ENCODE data around the gene NFAM1.

NFAM1 gene

GRCh38 chr22:42397332-42398249 lies 34.6 kb downstream of the NFAM1 start:
- no peak overlapping the region for H3K4me3 ChIP-seq (ENCODE audit: low read depth, low read length)
- DNase-seq (ENCODE audit: low read depth): peak; percentile 65
- no peak for TF ChIP-seq CTCF (IDR thresholded peaks at IDR 0.05; ENCODE audit: insufficient read depth, low read depth, low read length, missing control alignments)

DNA sequence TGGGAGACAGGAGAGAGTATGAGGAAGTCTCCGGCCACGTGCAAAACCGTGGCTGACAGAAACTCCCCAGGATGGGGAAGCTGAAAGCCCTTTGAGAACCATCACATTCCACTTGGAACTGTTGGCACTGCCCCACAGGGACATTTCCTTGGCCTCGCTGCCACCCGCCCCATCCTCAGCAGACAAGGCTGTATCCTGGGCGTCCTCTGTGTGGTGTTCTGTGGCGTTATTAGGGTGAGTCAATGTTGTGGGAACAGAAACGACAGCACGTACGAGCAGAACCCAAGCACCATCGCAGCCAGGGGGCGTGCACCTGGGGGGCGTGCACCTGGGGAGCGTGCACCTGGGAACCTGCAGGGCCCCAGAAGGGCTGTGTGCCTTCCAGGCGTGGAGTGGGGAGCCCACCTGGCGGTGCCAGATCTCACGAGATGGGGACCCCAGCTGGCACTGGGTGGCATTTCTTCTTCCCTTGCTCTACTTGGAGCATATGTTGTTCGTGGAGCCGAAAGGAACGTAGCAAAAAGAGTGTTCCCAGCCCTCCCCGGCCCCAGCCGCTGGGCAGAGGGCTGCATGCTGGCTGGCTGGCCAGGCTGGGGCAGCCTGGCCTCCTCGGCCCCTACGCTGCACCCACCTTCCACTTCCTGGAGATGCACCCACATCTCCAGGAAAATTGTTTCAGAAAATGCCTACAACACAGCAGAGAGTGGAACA lies 35.4 kb downstream of the NFAM1 start:
- DNase-seq (ENCODE audit: low read depth): peak; percentile 39
- TF ChIP-seq CTCF (IDR thresholded peaks at IDR 0.05; ENCODE audit: insufficient read depth, low read depth, low read length, missing control alignments): peak; percentile 15
- H3K4me3 ChIP-seq (ENCODE audit: low read depth, low read length): no peak overlapping the region

DNA sequence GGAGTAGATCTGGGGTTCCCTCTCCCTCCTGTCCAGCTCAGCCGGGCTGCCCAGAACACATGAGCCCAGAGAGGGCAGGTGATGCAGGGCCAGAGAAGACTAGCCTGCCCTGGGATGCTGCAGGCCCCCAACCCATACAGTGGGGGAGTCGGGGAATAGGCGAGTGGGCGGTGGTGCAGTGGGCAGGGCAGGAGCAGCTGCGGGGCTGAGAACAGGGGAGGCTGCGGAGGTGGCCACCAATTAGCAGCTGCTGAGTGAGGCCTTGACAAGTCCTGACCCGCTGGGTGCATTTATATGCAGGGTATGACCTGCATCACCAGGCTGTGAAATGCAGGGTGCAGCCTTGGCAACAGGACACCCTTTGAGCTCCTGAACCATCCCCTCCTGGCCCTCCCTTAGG lies 43.1 kb downstream of the NFAM1 start:
- DNase-seq (ENCODE audit: low read depth): no peak
- H3K4me3 ChIP-seq (ENCODE audit: low read depth, low read length): no peak overlapping the region
- no peak for TF ChIP-seq CTCF (IDR thresholded peaks at IDR 0.05; ENCODE audit: insufficient read depth, low read depth, low read length, missing control alignments)

- peak; percentile 32 for DNase-seq (ENCODE audit: low read depth)
- no peak for TF ChIP-seq CTCF (IDR thresholded peaks at IDR 0.05; ENCODE audit: insufficient read depth, low read depth, low read length, missing control alignments)
- H3K4me3 ChIP-seq (ENCODE audit: low read depth, low read length): no peak overlapping the region
Observed at GRCh38 chr22:42388130-42388797, 43.9 kb downstream of the NFAM1 start.

DNA sequence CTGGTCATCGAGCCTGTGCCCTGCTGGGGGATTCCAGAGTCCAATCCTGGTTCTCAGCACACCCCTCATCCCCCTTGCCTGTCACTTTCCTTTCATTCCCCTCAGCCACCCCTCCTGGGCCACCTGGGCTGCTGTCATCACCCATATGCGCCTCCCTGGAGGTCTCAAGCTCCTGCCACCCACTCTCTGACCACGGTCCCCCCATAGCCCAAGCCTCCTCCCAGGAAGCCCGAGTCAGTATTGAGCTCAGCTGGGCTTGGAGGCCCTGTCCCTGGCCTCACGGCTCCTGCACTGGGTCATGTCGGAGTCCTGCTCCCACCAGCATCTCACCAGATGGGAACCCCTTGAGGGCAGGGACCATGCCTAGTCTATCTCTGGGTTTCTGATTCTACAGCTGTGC lies 44.6 kb downstream of the NFAM1 start:
- H3K4me3 ChIP-seq (ENCODE audit: low read depth, low read length): no peak overlapping the region
- no peak for TF ChIP-seq CTCF (IDR thresholded peaks at IDR 0.05; ENCODE audit: insufficient read depth, low read depth, low read length, missing control alignments)
- DNase-seq (ENCODE audit: low read depth): no peak

- no peak for DNase-seq (ENCODE audit: low read depth)
- no peak for TF ChIP-seq CTCF (IDR thresholded peaks at IDR 0.05; ENCODE audit: insufficient read depth, low read depth, low read length, missing control alignments)
- H3K4me3 ChIP-seq (ENCODE audit: low read depth, low read length): no peak overlapping the region
Observed at GRCh38 chr22:42385696-42386095, 46.5 kb downstream of the NFAM1 start.
